Ascending aorta (tissue), 2 donors: ENCODE measurements around the gene TGM1. TPM values are rescaled to one million over a fixed set of nuclear protein-coding genes. Genes with fewer than 3 reads are reported as not detected.

Experiments used
- DNase-seq, 2 donors: peaks; one replicate each; pipeline ENCODE4 v3.0.0-alpha.2; 2019; ENCODE audit warnings: low spot score in 2 of 2
- H3K27ac ChIP-seq, 2 donors: fragments of 200-600 bp; sonication (generic); one replicate each; pipeline ENCODE4 v1.5.1; 2016 to 2017; ENCODE audit warnings: mild to moderate bottlenecking in 1 of 2
- H3K27me3 ChIP-seq: fragments of 200-600 bp; sonication (generic); one replicate; pipeline ENCODE4 v1.5.1; 2017
- H3K36me3 ChIP-seq, 2 donors: fragments of 200-600 bp; sonication (generic); one replicate each; pipeline ENCODE4 v1.5.1; 2016
- H3K4me1 ChIP-seq, 2 donors: fragments of 200-600 bp; sonication (generic); one replicate each; pipeline ENCODE4 v1.5.1; 2016 to 2017; ENCODE audit warnings: mild to moderate bottlenecking in 1 of 2
- H3K4me3 ChIP-seq, 2 donors: fragments of 200-600 bp; sonication (generic); one replicate each; pipeline ENCODE4 v1.5.1; 2016 to 2017; ENCODE audit warnings: mild to moderate bottlenecking in 1 of 2
- H3K9me3 ChIP-seq, 2 donors: fragments of 200-600 bp; sonication (generic); one replicate each; pipeline ENCODE4 v1.5.1; 2016
- intact Hi-C: fragments of 100-400 bp; cut with DNase I; formaldehyde crosslinking; loops from one replicate; pipeline ENCODE4 v1.15.1; 2023
- total RNA-seq: library from RNA; depleted of rRNA; stranded (reverse); fragments of >200 nt; gene quantifications from one replicate; pipeline ENCODE4 v1.1.0, GENCODE V29; 2016
- TF ChIP-seq, protein P1 (sequence below), 3 experiments: fragments of 200-600 bp in 2 of 3; fragments of 450-650 bp in 1 of 3; sonication (generic) in 2 of 3; IDR thresholded peaks; one replicate each; pipeline ENCODE4 v1.5.1; 2016 to 2019; ENCODE audit warnings: antibody characterized with exemption in 3 of 3, mild to moderate bottlenecking in 1 of 3, moderate library complexity in 1 of 3

TGM1 gene
- total RNA-seq, 1 donor from 2014 or later, result 1.7 TPM

DNA sequence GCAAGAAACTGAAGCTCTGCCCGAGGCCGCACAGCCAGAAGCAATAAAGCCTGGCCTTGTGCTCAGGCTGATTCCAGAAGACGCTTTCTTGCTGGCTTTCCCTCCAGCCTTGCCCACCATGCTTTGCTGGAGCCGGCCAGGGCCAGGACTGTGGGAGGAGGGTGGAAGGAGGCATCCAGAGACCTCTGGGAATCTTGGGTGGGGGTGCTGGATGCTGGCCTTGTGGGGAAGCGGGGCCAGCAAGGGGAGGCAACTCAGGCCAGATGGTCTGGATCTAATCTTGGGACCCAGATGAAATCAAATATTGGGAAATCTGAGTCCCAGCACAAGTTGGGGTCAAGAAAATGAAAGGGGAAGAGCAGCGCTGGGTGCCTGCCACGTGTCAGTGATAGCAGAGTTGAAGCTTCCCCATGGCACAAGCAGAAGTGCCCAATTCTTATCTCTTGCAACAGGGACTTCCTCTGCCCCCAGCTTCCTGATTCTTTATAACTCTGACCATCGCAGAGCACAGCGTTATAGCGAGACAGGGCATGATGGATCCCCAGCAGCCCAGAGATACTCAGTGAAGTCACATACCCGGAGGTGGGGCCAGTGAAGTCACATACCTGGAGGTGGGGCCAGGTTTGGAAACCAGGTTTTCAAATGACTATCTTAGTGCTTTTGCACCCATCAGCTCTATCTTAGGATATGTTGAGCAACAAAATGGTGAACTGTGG is 14.8 kb upstream of the TGM1 start:
- H3K9me3 ChIP-seq, result no peaks in the 10 kb centered on the region
- no peaks in the 10 kb centered on the region for H3K4me1 ChIP-seq
- intact Hi-C loops, result no loop called here
- no peak overlapping the region for H3K4me3 ChIP-seq
- no peaks in the 10 kb centered on the region for H3K27me3 ChIP-seq
- TF ChIP-seq, protein P1, sequence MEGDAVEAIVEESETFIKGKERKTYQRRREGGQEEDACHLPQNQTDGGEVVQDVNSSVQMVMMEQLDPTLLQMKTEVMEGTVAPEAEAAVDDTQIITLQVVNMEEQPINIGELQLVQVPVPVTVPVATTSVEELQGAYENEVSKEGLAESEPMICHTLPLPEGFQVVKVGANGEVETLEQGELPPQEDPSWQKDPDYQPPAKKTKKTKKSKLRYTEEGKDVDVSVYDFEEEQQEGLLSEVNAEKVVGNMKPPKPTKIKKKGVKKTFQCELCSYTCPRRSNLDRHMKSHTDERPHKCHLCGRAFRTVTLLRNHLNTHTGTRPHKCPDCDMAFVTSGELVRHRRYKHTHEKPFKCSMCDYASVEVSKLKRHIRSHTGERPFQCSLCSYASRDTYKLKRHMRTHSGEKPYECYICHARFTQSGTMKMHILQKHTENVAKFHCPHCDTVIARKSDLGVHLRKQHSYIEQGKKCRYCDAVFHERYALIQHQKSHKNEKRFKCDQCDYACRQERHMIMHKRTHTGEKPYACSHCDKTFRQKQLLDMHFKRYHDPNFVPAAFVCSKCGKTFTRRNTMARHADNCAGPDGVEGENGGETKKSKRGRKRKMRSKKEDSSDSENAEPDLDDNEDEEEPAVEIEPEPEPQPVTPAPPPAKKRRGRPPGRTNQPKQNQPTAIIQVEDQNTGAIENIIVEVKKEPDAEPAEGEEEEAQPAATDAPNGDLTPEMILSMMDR (IDR thresholded peaks at IDR 0.05), result no peak
- DNase-seq, result no peak
- no peaks in the 10 kb centered on the region for H3K36me3 ChIP-seq
- H3K27ac ChIP-seq, result no peak overlapping the region

DNA sequence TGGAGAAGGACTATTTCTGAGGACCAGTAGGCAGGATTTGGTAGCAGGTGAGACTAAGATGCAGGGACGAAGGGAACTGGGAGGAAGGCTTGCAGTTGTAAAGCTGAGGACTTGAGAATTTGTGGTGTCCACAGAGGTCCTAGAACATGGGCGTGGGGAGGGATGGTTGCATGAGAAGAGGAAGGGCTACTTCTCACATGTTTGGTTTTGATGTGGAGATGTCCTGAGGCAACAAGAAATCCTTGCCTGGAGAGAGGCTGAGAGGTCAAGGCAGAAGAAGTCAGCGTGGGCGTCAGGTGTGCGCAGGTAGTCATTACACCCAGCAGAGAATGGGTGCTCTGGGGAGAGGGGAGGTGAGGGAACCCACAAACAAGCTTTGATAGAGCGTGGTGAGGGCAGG is 14.1 kb upstream of the TGM1 start:
- DNase-seq, result no peak
- TF ChIP-seq, protein P1 (IDR thresholded peaks at IDR 0.05), result no peak
- Histone ChIP-seq H3K36me3 (no peaks in the 10 kb centered on the region), H3K9me3 (no peaks in the 10 kb centered on the region), H3K27ac (no peak overlapping the region), H3K4me1 (peaks cover 0 to under 1% of the 10 kb centered on the region in 2 donors), H3K27me3 (no peaks in the 10 kb centered on the region), H3K4me3 (no peak overlapping the region)
- intact Hi-C loops, result no loop called here

DNA sequence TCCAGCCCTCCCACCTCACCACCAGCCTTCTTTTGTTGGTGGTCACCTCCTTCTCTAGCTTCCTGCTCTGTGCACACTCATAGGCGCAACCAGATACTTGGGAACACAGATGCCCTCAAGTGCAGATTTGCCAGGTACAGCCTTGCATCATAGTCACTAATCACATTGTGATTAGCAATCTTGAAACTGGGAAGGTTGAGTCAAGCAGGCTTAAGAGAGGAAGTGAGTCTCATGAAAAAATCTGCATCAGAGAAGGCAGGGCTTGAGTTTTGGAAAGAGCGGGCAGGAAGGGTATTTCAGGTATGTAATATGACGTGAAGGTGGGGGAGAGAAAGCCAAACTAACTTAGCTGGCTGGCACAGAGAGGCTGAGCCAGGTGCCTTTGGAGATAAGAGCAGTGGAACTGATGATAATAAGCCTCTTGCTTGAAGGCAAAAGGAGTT is 11.1 kb upstream of the TGM1 start:
- TF ChIP-seq, protein P1 (IDR thresholded peaks at IDR 0.05), result no peak
- H3K4me1 ChIP-seq, result peaks cover 0 to 8% of the 10 kb centered on the region in 2 donors
- peaks cover 0 to 6% of the 10 kb centered on the region in 2 donors for H3K36me3 ChIP-seq
- H3K9me3 ChIP-seq, result no peaks in the 10 kb centered on the region
- intact Hi-C loops, result loop anchor here (5.0 kb wide), 1 partner anchor 42 kb away; the partner anchor contains the start of genes GMPR2 and NEDD8
- no peaks in the 10 kb centered on the region for H3K27me3 ChIP-seq
- no peak overlapping the region for H3K4me3 ChIP-seq
- DNase-seq, result no peak
- no peak overlapping the region for H3K27ac ChIP-seq

DNA sequence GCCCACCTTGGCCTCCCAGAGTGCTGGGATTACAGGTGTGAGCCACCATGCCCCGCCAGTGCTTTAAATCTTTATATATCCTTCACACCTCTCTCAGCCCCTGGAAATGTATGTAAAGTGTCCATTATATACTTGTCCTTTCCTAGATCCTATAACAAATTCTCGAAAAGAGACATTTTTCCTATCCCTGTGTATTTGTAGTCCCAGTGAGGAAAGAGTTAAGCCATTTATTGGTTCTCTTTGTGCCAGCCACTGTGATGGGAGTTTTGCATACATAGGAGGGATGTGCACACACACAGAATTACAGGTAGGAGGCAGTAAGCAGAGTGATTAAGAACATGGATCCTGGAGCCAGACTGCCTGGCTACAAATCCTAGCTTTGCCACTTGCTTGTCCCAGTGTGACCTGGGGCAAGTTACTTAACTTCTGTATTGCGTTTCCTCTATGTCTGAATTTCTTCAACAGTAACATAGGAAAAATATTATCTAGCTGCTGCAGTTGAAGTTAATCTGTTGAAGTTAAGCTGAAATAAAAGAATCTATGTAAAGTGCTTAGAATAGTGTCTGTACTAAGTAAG is 10.5 kb upstream of the TGM1 start:
- TF ChIP-seq, protein P1 (IDR thresholded peaks at IDR 0.05), result no peak
- Histone ChIP-seq H3K36me3 (peaks cover 0 to 12% of the 10 kb centered on the region in 2 donors), H3K4me1 (peaks cover 0 to 8% of the 10 kb centered on the region in 2 donors), H3K9me3 (no peaks in the 10 kb centered on the region), H3K27ac (no peak overlapping the region), H3K4me3 (no peak overlapping the region), H3K27me3 (no peaks in the 10 kb centered on the region)
- no peak for DNase-seq
- intact Hi-C loops, result loop anchor here (5.0 kb wide), 1 partner anchor 41 kb away; the partner anchor contains the start of genes GMPR2 and NEDD8

DNA sequence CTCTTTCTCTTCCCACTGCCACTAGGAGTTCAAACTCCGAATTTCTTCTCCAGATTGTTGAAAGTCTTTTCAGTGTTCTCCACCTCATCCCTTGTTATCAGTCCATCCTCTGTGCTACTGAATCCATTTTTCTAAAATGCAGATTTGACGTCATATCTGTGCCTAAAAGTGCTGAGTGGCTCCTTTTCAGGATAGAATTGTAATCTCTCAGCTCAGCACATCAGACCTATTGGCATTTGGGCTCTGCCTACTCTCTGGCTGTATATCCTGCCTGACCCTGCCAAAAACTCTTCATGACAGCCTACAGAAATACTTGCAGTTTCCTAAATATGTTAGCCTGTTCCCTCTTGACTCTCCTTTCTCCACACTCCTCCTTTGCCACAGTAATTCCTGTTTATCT is 9.5 kb upstream of the TGM1 start:
- no peak overlapping the region for H3K4me3 ChIP-seq
- H3K9me3 ChIP-seq, result no peaks in the 10 kb centered on the region
- H3K4me1 ChIP-seq, result peaks cover 0 to 8% of the 10 kb centered on the region in 2 donors
- intact Hi-C loops, result loop anchor here (5.0 kb wide), 1 partner anchor 40 kb away; the partner anchor contains the start of genes GMPR2 and NEDD8
- H3K36me3 ChIP-seq, result peaks cover 3 to 20% of the 10 kb centered on the region in 2 donors
- DNase-seq, result no peak
- H3K27me3 ChIP-seq, result no peaks in the 10 kb centered on the region
- H3K27ac ChIP-seq, result no peak overlapping the region
- TF ChIP-seq, protein P1 (IDR thresholded peaks at IDR 0.05), result no peak
